ENCODE data around the gene LDB2. TPM values are rescaled to one million over a fixed set of nuclear protein-coding genes. Genes with fewer than 3 reads are reported as not detected.
"Not testable (repeated sequence)": the region's sequence is repeated elsewhere in the genome, so short reads cannot be mapped to it uniquely, and the experiment has no call there.

LDB2 gene
- total and polyA plus RNA-seq, 2 donors from 2014 or later, result 26.9 to 59.9 TPM

- FAIRE-seq (no peak), DNase-seq (peak in 1 of 5 donors; percentile 20)
- intact Hi-C loops (cut with DNase I), result no loop called here
- Histone ChIP-seq H3K9ac (ENCODE audit: low read length in 3 of 3) (no peak overlapping the region), H3K36me3 (ENCODE audit: control insufficient read depth in 2 of 3, insufficient read depth in 3 of 3, low read length in 3 of 3) (no peaks in the 10 kb centered on the region), H3K4me3 (ENCODE audit: low read length in 3 of 3) (no peak overlapping the region), H3K9me3 (ENCODE audit: control insufficient read depth in 2 of 3, insufficient read depth in 1 of 3, low read length in 3 of 3) (no peaks in the 10 kb centered on the region), H3K27me3 (ENCODE audit: control insufficient read depth, insufficient read depth, low read length) (no peaks in the 10 kb centered on the region), H3K27ac (ENCODE audit: low read depth in 2 of 2, low read length in 2 of 2) (no peak overlapping the region), H3K4me1 (ENCODE audit: control insufficient read depth in 2 of 3, insufficient read depth in 2 of 3, low read depth in 1 of 3, low read length in 3 of 3) (no peaks in the 10 kb centered on the region)
- TF ChIP-seq CTCF (IDR thresholded peaks at IDR 0.05; ENCODE audit: borderline replicate concordance, extremely low read depth, insufficient read depth), result no peak
Observed at GRCh38 chr4:16573206-16573605, 325.2 kb downstream of the LDB2 start.

GRCh38 chr4:16572631-16573030 is 325.8 kb downstream of the LDB2 start:
- no peaks in the 10 kb centered on the region for H3K4me1 ChIP-seq (ENCODE audit: control insufficient read depth in 2 of 3, insufficient read depth in 2 of 3, low read depth in 1 of 3, low read length in 3 of 3)
- H3K4me3 ChIP-seq (ENCODE audit: low read length in 3 of 3), result no peak overlapping the region
- DNase-seq, result no peak
- no peak for TF ChIP-seq CTCF (IDR thresholded peaks at IDR 0.05; ENCODE audit: borderline replicate concordance, extremely low read depth, insufficient read depth)
- no peaks in the 10 kb centered on the region for H3K9me3 ChIP-seq (ENCODE audit: control insufficient read depth in 2 of 3, insufficient read depth in 1 of 3, low read length in 3 of 3)
- no peaks in the 10 kb centered on the region for H3K36me3 ChIP-seq (ENCODE audit: control insufficient read depth in 2 of 3, insufficient read depth in 3 of 3, low read length in 3 of 3)
- intact Hi-C loops (cut with DNase I), result no loop called here
- H3K9ac ChIP-seq (ENCODE audit: low read length in 3 of 3), result no peak overlapping the region
- H3K27me3 ChIP-seq (ENCODE audit: control insufficient read depth, insufficient read depth, low read length), result no peaks in the 10 kb centered on the region
- no peak overlapping the region for H3K27ac ChIP-seq (ENCODE audit: low read depth in 2 of 2, low read length in 2 of 2)
- FAIRE-seq, result no peak

GRCh38 chr4:16572161-16572560 is 326.3 kb downstream of the LDB2 start:
- Histone ChIP-seq H3K4me1 (ENCODE audit: control insufficient read depth in 2 of 3, insufficient read depth in 2 of 3, low read depth in 1 of 3, low read length in 3 of 3) (no peaks in the 10 kb centered on the region), H3K9me3 (ENCODE audit: control insufficient read depth in 2 of 3, insufficient read depth in 1 of 3, low read length in 3 of 3) (no peaks in the 10 kb centered on the region), H3K9ac (ENCODE audit: low read length in 3 of 3) (no peak overlapping the region), H3K27me3 (ENCODE audit: control insufficient read depth, insufficient read depth, low read length) (no peaks in the 10 kb centered on the region), H3K4me3 (ENCODE audit: low read length in 3 of 3) (no peak overlapping the region), H3K27ac (ENCODE audit: low read depth in 2 of 2, low read length in 2 of 2) (no peak overlapping the region), H3K36me3 (ENCODE audit: control insufficient read depth in 2 of 3, insufficient read depth in 3 of 3, low read length in 3 of 3) (no peaks in the 10 kb centered on the region)
- intact Hi-C loops (cut with DNase I), result no loop called here
- no peak for TF ChIP-seq CTCF (IDR thresholded peaks at IDR 0.05; ENCODE audit: borderline replicate concordance, extremely low read depth, insufficient read depth)
- no peak for DNase-seq
- no peak for FAIRE-seq

DNA sequence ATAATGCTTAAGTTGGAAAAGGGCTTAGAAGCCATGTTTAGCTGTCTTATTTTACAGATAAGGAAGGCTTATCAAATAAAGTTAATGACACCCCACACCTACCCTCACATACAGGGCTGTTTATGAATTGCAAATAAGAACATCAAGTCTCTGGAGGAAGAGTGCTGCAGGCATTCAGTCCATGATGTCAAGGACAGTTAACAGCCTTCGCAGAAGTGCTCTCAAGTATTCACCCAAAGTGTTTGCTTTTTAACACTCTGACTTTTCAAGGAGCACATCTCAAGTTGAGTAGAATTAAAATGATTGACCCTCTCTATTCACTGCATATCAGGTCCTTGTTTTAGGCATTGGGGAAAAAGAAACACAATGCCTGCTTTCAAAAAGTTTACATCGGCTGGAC is 328.7 kb downstream of the LDB2 start:
- FAIRE-seq (no peak), DNase-seq (no peak)
- TF ChIP-seq CTCF (IDR thresholded peaks at IDR 0.05; ENCODE audit: borderline replicate concordance, extremely low read depth, insufficient read depth), result no peak
- H3K36me3 ChIP-seq (ENCODE audit: control insufficient read depth in 2 of 3, insufficient read depth in 3 of 3, low read length in 3 of 3), result no peaks in the 10 kb centered on the region
- H3K9ac ChIP-seq (ENCODE audit: low read length in 3 of 3), result no peak overlapping the region
- H3K4me1 ChIP-seq (ENCODE audit: control insufficient read depth in 2 of 3, insufficient read depth in 2 of 3, low read depth in 1 of 3, low read length in 3 of 3), result no peaks in the 10 kb centered on the region
- intact Hi-C loops (cut with DNase I), result no loop called here
- peaks cover 0 to 2% (median 0%) of the 10 kb centered on the region in 3 donors for H3K9me3 ChIP-seq (ENCODE audit: control insufficient read depth in 2 of 3, insufficient read depth in 1 of 3, low read length in 3 of 3)
- H3K4me3 ChIP-seq (ENCODE audit: low read length in 3 of 3), result no peak overlapping the region
- no peak overlapping the region for H3K27ac ChIP-seq (ENCODE audit: low read depth in 2 of 2, low read length in 2 of 2)
- H3K27me3 ChIP-seq (ENCODE audit: control insufficient read depth, insufficient read depth, low read length), result no peaks in the 10 kb centered on the region

DNA sequence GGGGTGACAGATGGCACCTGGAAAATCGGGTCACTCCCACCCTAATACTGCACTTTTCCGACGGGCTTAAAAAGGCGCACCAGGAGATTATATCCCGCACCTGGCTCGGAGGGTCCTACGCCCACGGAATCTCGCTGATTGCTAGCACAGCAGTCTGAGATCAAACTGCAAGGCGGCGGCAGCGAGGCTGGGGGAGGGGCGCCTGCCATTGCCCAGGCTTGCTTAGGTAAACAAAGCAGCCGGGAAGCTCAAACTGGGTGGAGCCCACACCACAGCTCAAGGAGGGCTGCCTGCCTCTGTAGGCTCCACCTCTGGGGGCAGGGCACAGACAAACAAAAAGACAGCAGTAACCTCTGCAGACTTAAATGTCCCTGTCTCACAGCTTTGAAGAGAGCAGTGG is 341.1 kb downstream of the LDB2 start:
- H3K27me3 ChIP-seq (ENCODE audit: control insufficient read depth, insufficient read depth, low read length); FAIRE-seq; H3K27ac ChIP-seq (ENCODE audit: low read depth in 2 of 2, low read length in 2 of 2); H3K4me1 ChIP-seq (ENCODE audit: control insufficient read depth in 2 of 3, insufficient read depth in 2 of 3, low read depth in 1 of 3, low read length in 3 of 3); intact Hi-C loops (cut with DNase I); H3K36me3 ChIP-seq (ENCODE audit: control insufficient read depth in 2 of 3, insufficient read depth in 3 of 3, low read length in 3 of 3); H3K4me3 ChIP-seq (ENCODE audit: low read length in 3 of 3); DNase-seq; H3K9ac ChIP-seq (ENCODE audit: low read length in 3 of 3); H3K9me3 ChIP-seq (ENCODE audit: control insufficient read depth in 2 of 3, insufficient read depth in 1 of 3, low read length in 3 of 3): not testable (repeated sequence)

All from kidney (tissue), 14 donors.